ENCODE results near the gene RHNO1.
"Not testable (repeated sequence)": the region's sequence is repeated elsewhere in the genome, so short reads cannot be mapped to it uniquely, and the experiment has no call there.

The RHNO1 gene

GRCh38 chr12:2857576-2857975 lies 19.4 kb upstream of the RHNO1 start:
- H3K4me3 ChIP-seq (replicated peaks; ENCODE audit: low read depth, low read length), result no peak overlapping the region
- TF ChIP-seq, protein P1, sequence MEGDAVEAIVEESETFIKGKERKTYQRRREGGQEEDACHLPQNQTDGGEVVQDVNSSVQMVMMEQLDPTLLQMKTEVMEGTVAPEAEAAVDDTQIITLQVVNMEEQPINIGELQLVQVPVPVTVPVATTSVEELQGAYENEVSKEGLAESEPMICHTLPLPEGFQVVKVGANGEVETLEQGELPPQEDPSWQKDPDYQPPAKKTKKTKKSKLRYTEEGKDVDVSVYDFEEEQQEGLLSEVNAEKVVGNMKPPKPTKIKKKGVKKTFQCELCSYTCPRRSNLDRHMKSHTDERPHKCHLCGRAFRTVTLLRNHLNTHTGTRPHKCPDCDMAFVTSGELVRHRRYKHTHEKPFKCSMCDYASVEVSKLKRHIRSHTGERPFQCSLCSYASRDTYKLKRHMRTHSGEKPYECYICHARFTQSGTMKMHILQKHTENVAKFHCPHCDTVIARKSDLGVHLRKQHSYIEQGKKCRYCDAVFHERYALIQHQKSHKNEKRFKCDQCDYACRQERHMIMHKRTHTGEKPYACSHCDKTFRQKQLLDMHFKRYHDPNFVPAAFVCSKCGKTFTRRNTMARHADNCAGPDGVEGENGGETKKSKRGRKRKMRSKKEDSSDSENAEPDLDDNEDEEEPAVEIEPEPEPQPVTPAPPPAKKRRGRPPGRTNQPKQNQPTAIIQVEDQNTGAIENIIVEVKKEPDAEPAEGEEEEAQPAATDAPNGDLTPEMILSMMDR (IDR thresholded peaks at IDR 0.05; ENCODE audit: low read depth, low read length, missing control alignments), result no peak
- no peak for DNase-seq (ENCODE audit: extremely low read depth, low read depth)

- TF ChIP-seq, protein P1 (IDR thresholded peaks at IDR 0.05; ENCODE audit: low read depth, low read length, missing control alignments), result no peak
- H3K4me3 ChIP-seq (replicated peaks; ENCODE audit: low read depth, low read length), result no peak overlapping the region
- no peak for DNase-seq (ENCODE audit: extremely low read depth, low read depth)
Observed at GRCh38 chr12:2858334-2858733, 18.7 kb upstream of the RHNO1 start.

- DNase-seq (ENCODE audit: extremely low read depth, low read depth), result no peak
- H3K4me3 ChIP-seq (replicated peaks; ENCODE audit: low read depth, low read length), result no peak overlapping the region
- TF ChIP-seq, protein P1 (IDR thresholded peaks at IDR 0.05; ENCODE audit: low read depth, low read length, missing control alignments), result no peak
Observed at GRCh38 chr12:2858944-2859421, 18.0 kb upstream of the RHNO1 start.

DNA sequence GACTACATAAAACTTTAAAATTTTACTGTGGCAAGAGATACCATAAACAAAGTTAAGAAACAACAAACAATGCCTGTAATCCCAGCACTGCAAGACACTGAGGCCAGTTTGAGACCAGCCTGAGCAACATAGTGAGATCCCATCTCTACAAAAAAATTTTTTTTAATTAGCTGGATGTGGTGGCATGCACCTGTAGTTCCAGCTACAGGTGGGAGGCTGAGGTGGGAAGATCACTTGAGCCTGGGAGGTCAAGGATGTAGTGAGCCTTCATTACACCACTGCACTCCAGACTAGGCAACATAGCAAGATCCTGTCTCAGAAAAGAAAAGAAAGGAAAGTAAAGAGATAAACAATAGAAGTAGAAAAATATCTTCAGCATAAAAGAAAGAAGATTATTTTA lies 16.9 kb upstream of the RHNO1 start:
- DNase-seq (ENCODE audit: extremely low read depth, low read depth), result no peak
- TF ChIP-seq, protein P1 (IDR thresholded peaks at IDR 0.05; ENCODE audit: low read depth, low read length, missing control alignments), result no peak
- no peak overlapping the region for H3K4me3 ChIP-seq (replicated peaks; ENCODE audit: low read depth, low read length)

DNA sequence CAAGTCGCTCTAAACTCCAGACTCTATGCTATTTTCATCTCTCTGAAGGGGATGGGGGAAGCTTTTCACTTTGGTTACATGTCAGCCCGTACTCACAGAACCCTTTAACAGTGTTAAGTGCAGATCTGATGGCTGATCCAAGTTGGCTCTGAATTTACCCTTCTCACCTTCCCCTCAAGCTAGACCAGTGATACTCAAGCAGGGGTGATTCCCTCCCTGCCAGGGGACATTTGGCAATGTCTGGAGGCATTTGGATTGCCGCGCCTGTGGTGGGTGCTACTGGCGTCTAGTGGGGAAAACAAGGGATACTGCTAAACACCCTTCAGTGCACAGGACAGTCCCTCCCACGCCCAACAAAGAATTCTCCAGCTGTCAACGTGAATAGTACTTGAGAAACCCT lies 14.1 kb upstream of the RHNO1 start:
- no peak for DNase-seq (ENCODE audit: extremely low read depth, low read depth)
- no peak overlapping the region for H3K4me3 ChIP-seq (replicated peaks; ENCODE audit: low read depth, low read length)
- TF ChIP-seq, protein P1 (IDR thresholded peaks at IDR 0.05; ENCODE audit: low read depth, low read length, missing control alignments), result no peak

DNA sequence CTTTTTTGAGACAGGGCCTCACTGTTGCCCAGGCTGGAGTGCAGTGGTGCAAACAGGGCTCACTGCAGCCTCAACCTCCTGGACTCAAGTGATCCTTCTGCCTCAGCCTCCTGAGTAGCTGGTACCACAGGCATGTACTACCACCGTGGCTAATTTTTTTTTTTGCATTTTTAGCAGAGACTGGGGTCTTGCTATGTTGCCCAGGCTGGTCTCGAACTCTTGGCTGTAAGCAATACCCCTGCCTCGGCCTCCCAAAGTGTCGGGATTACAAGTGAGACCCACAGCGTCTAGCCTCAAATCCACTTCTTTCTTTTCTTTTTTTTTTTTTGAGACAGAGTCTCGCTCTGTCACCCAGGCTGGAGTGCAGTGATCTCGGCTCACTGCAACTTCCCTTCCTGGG lies 13.6 kb upstream of the RHNO1 start:
- not testable (repeated sequence) for H3K4me3 ChIP-seq (replicated peaks; ENCODE audit: low read depth, low read length); DNase-seq (ENCODE audit: extremely low read depth, low read depth)

- DNase-seq (ENCODE audit: extremely low read depth, low read depth), result no peak
- TF ChIP-seq, protein P1 (IDR thresholded peaks at IDR 0.05; ENCODE audit: low read depth, low read length, missing control alignments), result no peak
- H3K4me3 ChIP-seq (replicated peaks; ENCODE audit: low read depth, low read length), result no peak overlapping the region
Observed at GRCh38 chr12:2864198-2864597, 12.8 kb upstream of the RHNO1 start.

- not testable (repeated sequence) for DNase-seq (ENCODE audit: extremely low read depth, low read depth); H3K4me3 ChIP-seq (replicated peaks; ENCODE audit: low read depth, low read length)
Observed at GRCh38 chr12:2868986-2869632, 7.9 kb upstream of the RHNO1 start.
